Measurements from ENCODE around the gene NCKIPSD.
A peak's percentile ranks its signal among the peaks of the same experiment; 100 is the strongest.

Gene NCKIPSD

GRCh38 chr3:48642605-48643004 is 43.1 kb downstream of the NCKIPSD start:
- DNase-seq: no peak

GRCh38 chr3:48641396-48641795 is 44.3 kb downstream of the NCKIPSD start:
- no peak for DNase-seq

GRCh38 chr3:48639944-48640606 is 45.6 kb downstream of the NCKIPSD start:
- DNase-seq: no peak

GRCh38 chr3:48637305-48637704 is 48.4 kb downstream of the NCKIPSD start:
- no peak for DNase-seq

- DNase-seq: no peak
Measured at GRCh38 chr3:48636149-48636655, 49.5 kb downstream of the NCKIPSD start.

- DNase-seq: peak; percentile 56
Measured at GRCh38 chr3:48635222-48636021, 50.3 kb downstream of the NCKIPSD start, which contains the start of gene SLC26A6. SLC26A6 (minus strand) TSS chr3:48635461; CDS start chr3:48635393, 68 bp downstream.

GRCh38 chr3:48634661-48635221 is 51.0 kb downstream of the NCKIPSD start:
- DNase-seq: no peak

GRCh38 chr3:48633743-48634142 is 52.0 kb downstream of the NCKIPSD start:
- DNase-seq: no peak

- no peak for DNase-seq
Measured at GRCh38 chr3:48633256-48633655, 52.5 kb downstream of the NCKIPSD start.

GRCh38 chr3:48631516-48632448 is 53.9 kb downstream of the NCKIPSD start:
- no peak for DNase-seq

GRCh38 chr3:48630833-48631232 is 54.9 kb downstream of the NCKIPSD start:
- DNase-seq: no peak

- no peak for DNase-seq
Measured at GRCh38 chr3:48630407-48630806, 55.3 kb downstream of the NCKIPSD start.

GRCh38 chr3:48629894-48630293 is 55.8 kb downstream of the NCKIPSD start:
- DNase-seq: no peak

GRCh38 chr3:48628277-48629017 is 57.3 kb downstream of the NCKIPSD start:
- no peak for DNase-seq

- no peak for DNase-seq
Measured at GRCh38 chr3:48625600-48625999, 60.1 kb downstream of the NCKIPSD start.

GRCh38 chr3:48624767-48625166 is 60.9 kb downstream of the NCKIPSD start:
- no peak for DNase-seq

GRCh38 chr3:48623851-48624547 is 61.7 kb downstream of the NCKIPSD start:
- no peak for DNase-seq
